Nucleus accumbens (tissue), 56 donors: ENCODE results near the gene TAMALIN.
A peak's percentile ranks its signal among the peaks of the same experiment; 100 is the strongest.

Experiments used
- DNase-seq, 56 donors: peaks; one replicate each; lab custom pipeline; 2025; lab: John Stamatoyannopoulos, UW

TAMALIN gene

DNA sequence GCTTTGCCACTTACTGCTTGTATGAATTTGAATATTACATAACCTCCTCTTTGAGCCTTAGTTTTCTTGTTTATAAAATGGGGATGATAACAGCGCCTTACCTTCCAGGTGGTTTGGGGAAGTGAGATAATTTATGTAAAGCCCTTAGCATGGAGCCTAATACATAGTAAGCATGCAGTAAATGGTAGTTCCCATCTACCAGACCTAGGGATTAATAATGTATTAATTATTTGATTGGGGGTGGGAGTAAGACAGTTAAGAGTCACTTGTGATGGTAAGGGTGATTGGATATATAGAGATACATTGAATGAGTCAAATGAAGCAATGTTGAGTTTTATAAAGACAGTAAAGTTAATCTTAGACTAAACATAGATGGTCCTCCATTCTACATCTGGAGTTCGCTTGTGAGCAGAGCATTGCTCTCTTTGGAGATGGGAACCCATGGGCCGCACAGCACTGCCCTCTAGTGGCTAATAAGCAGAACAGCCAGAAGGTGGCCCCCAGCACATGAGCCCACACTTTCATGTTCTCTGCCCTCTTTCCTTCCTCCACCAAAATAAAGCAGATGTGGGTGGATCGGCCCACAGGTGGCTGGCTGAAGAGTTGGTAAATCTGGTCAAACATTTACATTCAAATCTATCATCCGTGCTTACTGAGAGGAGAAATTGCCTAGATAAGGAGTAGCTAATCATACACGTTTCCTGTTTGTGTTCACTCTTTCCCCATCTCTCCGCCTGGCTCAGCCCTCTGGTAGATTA is 26.5 kb upstream of the TAMALIN start:
- peak in 40 of 56 donors; percentile 8 to 77 (median 39) for DNase-seq

DNA sequence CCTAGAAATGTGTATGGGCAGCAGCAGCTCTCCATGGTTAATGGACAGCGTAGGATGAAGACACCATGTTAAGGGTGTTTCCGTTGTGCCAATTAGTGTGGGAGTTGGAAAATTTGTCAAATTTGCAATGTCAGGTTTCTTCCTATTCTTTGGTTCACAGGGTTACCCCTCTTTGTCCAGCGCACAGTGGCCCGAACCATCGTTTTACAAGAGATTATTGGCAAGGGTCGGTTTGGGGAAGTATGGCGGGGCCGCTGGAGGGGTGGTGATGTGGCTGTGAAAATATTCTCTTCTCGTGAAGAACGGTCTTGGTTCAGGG is 26.0 kb upstream of the TAMALIN start:
- DNase-seq: no peak

DNA sequence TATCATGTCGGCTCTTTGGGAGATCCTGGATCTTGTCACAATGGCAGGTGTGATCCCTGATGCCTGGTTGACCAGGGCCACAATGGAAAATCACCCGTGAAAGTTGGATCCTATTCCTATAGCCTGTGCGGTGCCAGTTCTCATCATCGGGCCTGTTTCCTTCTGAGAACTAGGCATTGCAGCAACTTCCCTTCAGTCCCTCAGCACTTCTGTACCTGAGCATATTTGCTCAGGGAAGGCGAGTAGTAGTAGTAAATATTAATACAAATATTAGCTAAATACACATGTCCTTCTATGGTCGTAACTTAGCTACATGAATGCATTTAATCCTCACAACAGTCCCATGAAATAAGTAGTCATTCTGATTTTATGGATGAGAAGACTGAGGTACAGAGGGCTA is 22.1 kb upstream of the TAMALIN start:
- DNase-seq: no peak

DNA sequence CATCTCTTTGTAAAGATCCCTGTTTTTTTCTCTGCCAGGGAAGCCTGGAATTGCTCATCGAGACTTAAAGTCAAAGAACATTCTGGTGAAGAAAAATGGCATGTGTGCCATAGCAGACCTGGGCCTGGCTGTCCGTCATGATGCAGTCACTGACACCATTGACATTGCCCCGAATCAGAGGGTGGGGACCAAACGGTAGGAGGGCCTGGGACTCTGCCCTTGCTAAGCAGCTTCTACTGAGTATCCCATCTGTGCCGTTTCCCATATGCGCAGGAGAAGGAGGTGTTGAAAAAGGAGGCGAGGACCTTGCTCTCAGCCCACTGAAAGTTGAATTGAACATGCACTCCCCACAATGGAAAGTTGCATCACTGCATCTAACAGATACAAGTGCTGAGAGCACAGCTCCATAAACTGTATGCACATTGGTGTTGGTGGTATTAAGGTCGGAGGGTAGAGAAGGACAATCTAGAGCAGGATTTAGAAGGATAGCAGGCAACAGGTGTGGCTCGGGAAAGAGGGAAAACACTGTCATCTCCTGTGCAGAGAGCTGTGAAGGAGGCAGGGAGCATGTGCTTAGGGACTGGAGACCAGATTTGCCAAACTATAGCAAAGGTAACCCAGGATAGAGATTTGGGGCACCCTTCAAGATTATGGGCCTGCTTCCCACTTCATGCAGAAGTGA is 21.5 kb upstream of the TAMALIN start:
- no peak for DNase-seq

DNA sequence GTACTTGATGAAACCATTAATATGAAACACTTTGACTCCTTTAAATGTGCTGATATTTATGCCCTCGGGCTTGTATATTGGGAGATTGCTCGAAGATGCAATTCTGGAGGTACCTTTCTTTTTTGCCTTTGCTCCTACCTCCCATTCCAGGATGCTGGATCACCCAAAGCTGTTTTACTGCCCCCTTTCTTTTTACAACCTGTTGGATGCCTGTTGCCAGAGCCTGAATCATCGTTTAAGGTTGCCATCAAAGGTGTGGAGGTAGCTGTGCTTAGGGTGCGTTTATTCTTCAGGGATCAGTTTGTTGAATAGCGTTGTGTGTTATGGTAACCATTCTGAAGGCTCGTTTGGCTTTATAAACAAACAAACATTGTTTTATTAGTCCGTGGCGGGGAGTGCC is 19.9 kb upstream of the TAMALIN start:
- DNase-seq: no peak

DNA sequence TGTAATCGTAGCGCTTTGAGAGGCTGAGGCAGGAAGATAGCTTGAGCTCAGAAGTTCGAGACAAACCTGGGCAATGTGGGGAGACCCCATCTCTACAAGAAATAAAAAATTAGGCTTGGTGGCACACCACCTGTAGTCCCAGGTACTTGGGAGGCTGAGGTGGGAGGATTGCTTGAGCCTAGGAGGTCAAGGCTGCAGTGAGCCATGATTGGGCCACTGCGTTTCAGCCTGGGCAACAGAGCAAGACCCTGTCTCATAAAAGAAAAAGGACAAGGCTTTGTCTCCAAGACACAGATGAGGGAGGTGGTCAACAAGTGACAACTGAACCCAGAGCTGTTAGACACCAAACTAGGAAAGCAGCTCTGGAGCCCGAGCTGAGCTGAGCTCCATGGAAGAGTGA is 14.5 kb upstream of the TAMALIN start:
- no peak for DNase-seq

DNA sequence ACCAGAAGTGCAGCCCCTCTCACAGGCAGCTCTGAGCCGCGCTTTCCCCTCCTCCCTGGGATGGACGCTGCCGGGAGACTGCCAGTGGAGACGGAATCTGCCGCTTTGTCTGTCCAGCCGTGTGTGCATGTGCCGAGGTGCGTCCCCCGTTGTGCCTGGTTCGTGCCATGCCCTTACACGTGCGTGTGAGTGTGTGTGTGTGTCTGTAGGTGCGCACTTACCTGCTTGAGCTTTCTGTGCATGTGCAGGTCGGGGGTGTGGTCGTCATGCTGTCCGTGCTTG is 12.3 kb upstream of the TAMALIN start:
- no peak for DNase-seq

DNA sequence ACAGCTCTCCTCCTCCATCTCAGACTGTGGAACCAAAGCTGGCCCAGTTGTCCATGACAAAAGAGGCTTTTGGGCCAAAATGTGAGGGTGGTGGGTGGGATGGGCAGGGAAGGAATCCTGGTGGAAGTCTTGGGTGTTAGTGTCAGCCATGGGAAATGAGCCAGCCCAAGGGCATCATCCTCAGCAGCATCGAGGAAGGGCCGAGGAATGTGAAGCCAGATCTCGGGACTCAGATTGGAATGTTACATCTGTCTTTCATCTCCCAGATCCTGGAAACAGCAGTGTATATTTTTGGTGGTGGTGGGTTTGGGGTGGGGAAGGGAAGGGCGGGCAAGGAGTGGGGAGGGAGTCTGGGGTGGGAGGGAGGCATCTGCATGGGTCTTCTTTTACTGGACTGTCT is 11.8 kb upstream of the TAMALIN start:
- no peak for DNase-seq

DNA sequence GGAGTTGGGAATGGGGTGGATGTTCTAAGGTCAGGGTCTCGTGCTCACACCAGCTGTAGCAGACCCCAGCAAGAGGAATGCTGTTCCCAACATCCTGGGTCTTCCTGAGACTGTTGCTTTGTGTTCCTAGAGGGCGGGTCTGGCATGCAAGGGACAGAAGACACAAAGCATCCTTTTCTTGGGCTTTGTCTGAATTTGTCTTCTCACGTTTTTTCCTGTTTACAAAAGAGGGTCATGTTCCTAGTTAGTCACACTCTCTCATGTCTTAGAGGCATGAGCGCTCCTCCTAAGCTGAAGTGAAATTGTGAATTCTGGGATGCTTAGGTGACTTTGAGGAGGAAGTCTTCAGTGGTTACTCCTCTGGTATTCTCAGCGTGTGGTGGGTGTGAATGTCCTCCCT is 9.6 kb upstream of the TAMALIN start:
- DNase-seq: no peak

DNA sequence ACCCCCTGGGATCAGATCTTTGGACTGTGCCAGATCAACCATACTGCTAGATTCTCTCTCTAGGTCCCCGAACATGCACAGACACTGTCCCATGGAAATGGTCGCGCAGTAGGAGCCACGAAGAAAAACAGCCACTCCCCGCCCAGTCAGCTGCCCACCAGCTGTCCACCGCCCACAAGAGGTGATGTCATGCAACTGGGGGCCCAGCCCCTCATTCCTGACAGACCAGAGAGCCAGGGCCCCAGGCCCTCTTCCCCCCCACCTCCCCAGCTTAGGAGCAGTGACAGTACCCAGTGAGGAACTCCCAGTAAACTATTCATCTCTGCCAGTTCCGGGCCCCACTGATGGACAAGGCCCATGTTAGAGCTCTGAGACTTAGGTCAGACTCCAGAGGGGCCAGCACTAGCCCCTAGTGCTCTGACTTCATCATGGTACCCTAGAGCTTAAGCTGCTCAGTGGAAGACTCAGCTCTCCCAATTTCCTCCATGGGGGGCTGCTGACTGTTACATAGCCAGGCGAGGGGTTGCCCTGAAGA is 3.7 kb upstream of the TAMALIN start:
- no peak for DNase-seq

DNA sequence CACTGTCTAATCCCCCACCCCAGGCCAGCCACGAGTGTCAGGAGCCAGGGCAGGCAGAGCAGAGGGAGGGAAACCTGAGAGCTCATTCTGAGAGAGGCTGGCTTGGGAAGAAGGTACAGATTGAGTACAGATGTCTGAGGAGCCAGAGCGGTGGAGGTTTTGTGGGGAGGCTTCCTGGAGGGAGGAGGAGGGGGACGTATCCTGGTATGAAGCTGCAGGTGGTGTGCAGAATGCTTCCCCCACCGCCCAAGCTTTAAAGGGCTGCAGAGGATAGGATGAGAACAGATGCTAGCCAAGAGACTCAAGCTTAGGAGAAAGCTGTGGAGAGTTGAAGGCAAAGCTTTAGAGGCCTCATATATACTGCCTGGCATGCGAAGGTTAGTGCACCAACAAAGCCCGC is 3.2 kb upstream of the TAMALIN start:
- no peak for DNase-seq

DNA sequence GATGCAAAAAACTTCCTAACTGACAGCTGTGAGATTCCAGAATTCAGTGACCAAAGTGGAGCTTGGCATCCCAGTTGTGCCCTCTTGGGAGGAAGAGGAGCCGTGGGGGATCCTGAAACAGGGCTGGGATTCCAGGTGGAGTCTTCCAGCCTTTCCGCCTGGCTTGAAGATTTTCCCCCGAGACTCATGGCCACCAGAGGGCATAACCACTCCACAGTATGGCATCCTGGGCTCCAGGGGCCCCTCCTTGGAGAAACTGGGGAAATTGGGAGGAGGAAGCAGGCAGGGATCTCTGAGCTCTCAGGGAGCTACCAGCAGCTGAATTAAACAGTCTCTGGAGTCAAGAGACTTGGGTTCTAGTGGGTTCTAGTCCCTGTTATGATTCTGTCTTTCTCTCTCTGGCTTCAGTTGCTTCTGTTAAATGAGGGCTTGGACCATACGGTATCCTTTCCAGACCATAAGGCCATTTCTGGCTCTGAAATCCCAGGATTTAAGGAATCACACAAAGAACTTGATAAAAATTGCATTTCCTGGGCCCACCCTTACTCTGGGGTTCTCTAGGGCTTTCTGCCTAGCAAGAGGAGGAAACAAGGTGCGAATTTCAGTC is 2.6 kb upstream of the TAMALIN start:
- DNase-seq: peak in 52 of 56 donors; percentile 18 to 89 (median 60)

DNA sequence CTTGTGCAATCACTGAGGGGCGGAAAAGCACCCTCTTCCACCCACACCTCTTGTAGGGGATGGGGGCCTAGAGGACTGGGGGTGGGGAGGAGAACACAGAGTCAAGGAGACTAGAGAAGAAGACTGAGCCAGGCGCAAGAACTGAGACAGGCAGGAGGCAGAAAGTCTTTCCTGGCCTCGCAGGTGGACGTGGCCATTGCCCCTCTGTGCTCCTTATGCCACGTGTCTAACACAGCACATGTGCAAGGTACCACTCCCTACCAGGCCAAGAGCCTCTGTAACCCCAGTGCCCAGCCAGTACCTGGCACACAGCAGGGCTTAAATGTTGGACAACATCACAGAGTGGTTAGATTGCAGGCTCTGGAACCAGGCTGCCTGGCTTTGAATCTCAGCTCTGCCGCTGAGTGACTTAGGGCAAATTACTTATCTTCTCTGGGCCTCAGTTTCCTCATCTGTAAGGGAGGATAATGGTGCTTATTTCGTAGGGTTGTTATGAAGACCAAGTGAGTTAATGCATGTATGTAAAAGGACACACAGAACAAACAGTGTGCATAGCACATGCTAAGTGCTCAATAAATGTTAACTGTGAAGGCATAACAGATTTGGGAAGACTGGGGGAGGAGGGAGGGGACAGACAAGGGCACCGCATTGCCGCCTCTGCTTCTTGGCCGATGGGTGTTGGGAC is 1.4 kb upstream of the TAMALIN start:
- no peak for DNase-seq

DNA sequence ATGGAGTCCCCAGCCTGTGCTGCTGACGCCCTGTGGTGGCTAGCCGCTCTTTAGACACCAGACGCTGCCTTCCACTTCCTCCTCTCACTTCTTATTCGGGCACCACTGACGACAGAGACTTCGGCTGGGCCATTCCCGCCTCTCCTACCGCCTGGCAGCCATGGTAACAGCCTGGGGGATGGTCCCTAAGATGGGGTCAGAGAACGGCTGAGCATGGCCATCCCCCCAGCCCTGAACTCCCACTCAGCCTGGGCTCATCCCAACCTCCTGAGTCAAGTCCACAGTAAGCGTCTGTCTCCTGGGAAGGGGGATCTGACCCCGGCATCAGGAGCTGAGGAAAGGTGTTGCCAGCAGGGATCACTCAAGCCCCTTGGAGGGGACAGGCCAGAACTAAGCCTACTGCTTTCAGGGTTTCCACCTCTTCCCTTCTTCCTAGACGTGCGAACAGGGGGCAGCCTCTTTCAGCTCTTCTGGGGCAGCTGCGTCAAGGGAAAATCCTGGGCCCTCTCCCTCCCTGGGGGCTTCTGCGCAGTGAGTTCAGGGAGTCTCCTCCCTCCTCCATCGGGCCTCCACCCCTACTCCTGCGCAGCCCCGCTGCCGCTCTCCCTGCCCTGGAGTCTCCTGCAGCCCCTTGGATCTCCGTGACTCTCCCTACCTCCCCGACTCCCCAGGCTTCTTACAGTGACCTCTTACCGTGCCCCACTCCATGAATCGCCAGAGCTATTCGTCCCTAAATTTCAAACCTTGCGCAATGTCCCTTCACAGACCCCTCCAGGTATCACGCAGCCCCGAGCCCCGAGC is 643 bp upstream of the TAMALIN start:
- DNase-seq: peak in 24 of 56 donors; percentile 13 to 56 (median 28)

DNA sequence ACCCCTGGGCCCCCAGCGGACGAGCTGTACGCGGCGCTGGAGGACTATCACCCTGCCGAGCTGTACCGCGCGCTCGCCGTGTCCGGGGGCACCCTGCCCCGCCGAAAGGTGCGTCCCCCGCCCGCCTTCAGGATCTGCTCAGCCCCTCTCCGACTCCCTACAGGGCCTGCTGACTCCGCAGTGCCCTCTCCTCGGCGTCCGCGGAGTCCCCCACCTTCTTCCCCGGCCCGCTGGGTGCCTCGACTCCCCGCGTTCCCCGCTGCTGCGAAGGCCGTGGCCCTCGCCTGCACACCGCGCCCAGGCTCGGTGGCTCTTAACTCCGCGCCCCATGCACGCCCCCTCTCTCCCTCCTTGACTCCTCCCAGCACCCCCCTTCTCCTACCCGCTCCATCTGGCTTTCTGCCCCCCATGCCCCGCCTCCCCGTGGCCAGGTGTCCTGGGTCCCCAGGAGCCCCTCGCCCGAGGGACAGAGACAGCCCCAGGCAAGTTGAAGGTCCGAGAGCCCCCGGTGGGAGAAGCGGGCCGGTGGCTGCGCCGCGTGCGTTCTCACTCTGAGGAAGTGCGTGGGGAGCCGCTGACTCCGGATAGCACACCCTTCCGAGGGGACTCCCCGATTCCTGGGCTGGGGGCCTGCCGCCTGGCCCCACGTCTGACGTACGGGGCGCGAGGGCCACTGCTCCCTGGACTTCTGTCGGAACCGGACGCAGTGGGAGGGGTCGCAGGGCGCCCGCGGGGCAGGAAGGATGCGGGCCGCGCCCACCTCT is 594 bp downstream of the TAMALIN start:
- DNase-seq: peak in 3 of 56 donors; percentile 23 to 33 (median 25)

DNA sequence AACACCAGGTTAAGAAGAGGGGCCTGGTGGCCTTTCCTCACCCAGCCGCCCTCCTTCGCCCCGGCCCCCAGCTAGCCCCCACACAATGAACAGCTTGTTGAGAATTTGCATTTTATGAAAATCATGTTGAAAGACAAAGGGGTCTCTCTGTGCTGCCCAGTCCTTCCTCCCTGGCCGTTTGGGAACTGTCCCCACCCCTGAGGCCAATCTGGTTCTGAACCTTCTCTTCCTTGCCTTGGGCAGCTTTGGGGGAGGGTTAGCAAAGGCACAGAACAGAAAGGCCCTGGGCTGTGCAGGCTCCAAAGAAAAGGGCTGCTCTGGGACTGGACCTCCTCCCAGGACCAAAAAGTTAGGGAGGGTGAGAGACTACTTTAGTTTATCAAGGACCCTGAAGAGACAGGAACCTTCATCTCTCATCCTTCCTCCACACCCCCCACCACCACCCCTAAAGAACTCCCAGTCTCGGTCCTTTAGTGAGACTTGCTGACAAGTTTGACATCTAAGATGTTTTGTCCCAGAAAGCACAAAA is 1.3 kb downstream of the TAMALIN start:
- DNase-seq: peak in 1 of 56 donors; percentile 17

DNA sequence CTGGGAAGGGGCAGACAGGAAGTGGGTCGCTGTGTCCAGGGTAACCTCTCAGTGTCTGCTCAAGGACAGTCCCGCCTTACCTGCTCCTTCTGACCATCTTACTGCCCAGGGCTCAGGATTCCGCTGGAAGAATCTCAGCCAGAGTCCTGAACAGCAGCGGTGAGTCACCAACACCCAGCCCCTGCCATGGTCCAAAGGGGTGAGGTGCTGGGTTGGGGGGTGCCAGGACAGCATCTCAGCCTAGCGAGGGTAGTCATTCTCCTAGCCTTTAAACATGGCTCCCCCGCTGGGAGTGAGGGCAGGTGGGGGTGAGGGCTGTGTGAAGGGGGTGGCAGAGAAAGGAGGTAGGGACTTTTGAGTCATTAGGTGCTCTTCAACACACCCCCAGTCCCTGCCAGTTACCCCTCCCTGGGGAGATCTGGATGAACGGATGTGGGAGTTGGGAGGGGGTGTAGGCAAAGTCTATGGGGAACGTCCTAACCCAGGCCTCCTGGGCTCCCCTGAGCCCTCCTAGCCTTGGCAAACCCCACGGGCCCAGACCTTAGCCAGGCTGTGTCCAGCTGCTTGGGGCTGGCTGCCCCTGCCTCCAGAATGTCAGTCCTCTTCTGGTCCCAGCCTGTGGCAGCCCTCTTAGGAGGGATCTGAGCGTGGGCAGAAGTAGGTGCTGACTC is 2.5 kb downstream of the TAMALIN start:
- peak in 6 of 56 donors; percentile 26 to 39 (median 32) for DNase-seq

DNA sequence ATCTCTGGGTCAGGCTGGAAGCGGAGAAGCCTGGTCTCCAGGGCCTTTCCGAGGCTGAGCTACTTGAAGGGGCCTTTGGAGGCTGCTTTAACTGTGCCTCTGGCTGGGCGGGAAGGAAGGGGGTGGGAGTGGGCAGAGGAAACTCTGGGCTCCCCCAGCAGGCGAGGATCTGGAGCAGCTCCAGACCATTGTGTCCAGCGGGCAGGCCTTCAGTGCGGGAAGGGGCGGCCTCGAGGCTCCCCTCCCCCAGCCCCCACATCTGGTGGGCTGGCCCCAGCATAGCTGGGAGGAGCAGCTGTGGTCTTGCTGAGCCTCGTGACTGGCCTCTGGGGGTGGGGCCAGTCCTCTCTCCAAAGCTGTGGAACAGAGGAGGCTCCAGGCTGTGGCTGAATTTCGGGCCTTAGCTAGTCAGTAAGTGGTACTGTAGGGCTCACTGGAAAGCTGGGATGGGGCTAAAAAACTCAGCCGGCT is 3.4 kb downstream of the TAMALIN start:
- peak in 51 of 56 donors; percentile 25 to 89 (median 74) for DNase-seq
